IMR-90 (cell line): ENCODE measurements around the gene EVA1C. TPM values are rescaled to one million over a fixed set of nuclear protein-coding genes. Genes with fewer than 3 reads are reported as not detected.
A peak's percentile ranks its signal among the peaks of the same experiment; 100 is the strongest.

ENCODE experiments used
- ATAC-seq: fragments of 200-7000 bp; cut with Tn5 transposase; 2 replicates; pipeline ENCODE4 v1.9.1; 2020; ENCODE audit warnings: low read depth, mild to moderate bottlenecking, moderate library complexity
- BruUV-seq: library from RNA; stranded (reverse); fragments of 400-500 nt; replicated peaks from 2 replicates; lab custom pipeline; 2021; lab: Mats Ljungman, UMichigan
- CTCF ChIA-PET: fragments of 300-600 bp; formaldehyde crosslinking; extraction: SDS; loops from one replicate; lab custom pipeline; 2021; ENCODE audit warnings: antibody characterized with exemption; lab: Yijun Ruan, JAX
- POLR2A ChIA-PET: fragments of 300-600 bp; sonication (Branson Sonifier 250); formaldehyde crosslinking; loops from one replicate; lab custom pipeline; 2022; ENCODE audit warnings: antibody characterized with exemption; ENCODE audit not compliant: unreplicated experiment; lab: Charles Lee
- DNase-seq: peaks from one replicate; pipeline ENCODE4 v3.0.0; 2013
- H2AFZ ChIP-seq: replicated peaks from 2 replicates; pipeline ENCODE3; 2013; ENCODE audit warnings: low read length, mild to moderate bottlenecking; ENCODE audit not compliant: poor library complexity
- H2AK5ac ChIP-seq: 2 replicates; pipeline ENCODE4 v1.6.1; 2013; ENCODE audit warnings: low read depth, low read length, inconsistent platforms
- H2AK9ac ChIP-seq: replicated peaks from 2 replicates; pipeline ENCODE3; 2013; ENCODE audit warnings: mild to moderate bottlenecking, low read depth, low read length, moderate library complexity; ENCODE audit not compliant: poor library complexity
- H2BK120ac ChIP-seq: 2 replicates; pipeline ENCODE4 v1.6.1; 2013; ENCODE audit warnings: low read depth, low read length, inconsistent platforms
- H2BK15ac ChIP-seq: 3 replicates; pipeline ENCODE4 v1.6.1; 2013; ENCODE audit warnings: low read depth, low read length, inconsistent platforms
- H2BK20ac ChIP-seq: 2 replicates; pipeline ENCODE4 v1.6.1; 2013; ENCODE audit warnings: low read depth, mild to moderate bottlenecking, inconsistent platforms, low read length, moderate library complexity
- H2BK5ac ChIP-seq: 2 replicates; pipeline ENCODE4 v1.6.1; 2013; ENCODE audit warnings: mild to moderate bottlenecking, low read depth, low read length, inconsistent platforms; ENCODE audit not compliant: poor library complexity, severe bottlenecking
- H3K14ac ChIP-seq: replicated peaks from 2 replicates; pipeline ENCODE4 v1.6.1; 2013; ENCODE audit warnings: low read depth, low read length, inconsistent platforms
- H3K18ac ChIP-seq: 2 replicates; pipeline ENCODE4 v1.6.1; 2013; ENCODE audit warnings: low read depth, low read length, control low read depth
- H3K23ac ChIP-seq: 2 replicates; pipeline ENCODE4 v1.6.1; 2013; ENCODE audit warnings: low read depth, low read length, inconsistent platforms
- H3K27ac ChIP-seq: 2 replicates; pipeline ENCODE4 v1.5.1; 2013; ENCODE audit warnings: mild to moderate bottlenecking, control low read depth, low read length; ENCODE audit not compliant: insufficient read depth
- H3K27me3 ChIP-seq: 2 replicates; pipeline ENCODE4 v1.6.1; 2013; ENCODE audit warnings: low read length; ENCODE audit not compliant: control insufficient read depth, insufficient read depth
- H3K36me3 ChIP-seq: 2 replicates; pipeline ENCODE4 v1.6.1; 2013; ENCODE audit warnings: low read length, mixed read lengths; ENCODE audit not compliant: control insufficient read depth, insufficient read depth
- H3K4ac ChIP-seq: 2 replicates; pipeline ENCODE4 v1.6.1; 2013; ENCODE audit warnings: low read depth, low read length, inconsistent platforms
- H3K4me1 ChIP-seq: 2 replicates; pipeline ENCODE4 v1.6.1; 2013; ENCODE audit warnings: low read length, mixed read lengths; ENCODE audit not compliant: control insufficient read depth, insufficient read depth
- H3K4me2 ChIP-seq: 2 replicates; pipeline ENCODE4 v1.6.1; 2013; ENCODE audit warnings: low read depth, mild to moderate bottlenecking, control low read depth, low read length, moderate library complexity
- H3K4me3 ChIP-seq: 2 replicates; pipeline ENCODE4 v1.5.1; 2013; ENCODE audit warnings: low read depth, mild to moderate bottlenecking, control low read depth, low read length, moderate library complexity; ENCODE audit not compliant: insufficient read depth
- H3K56ac ChIP-seq: 2 replicates; pipeline ENCODE4 v1.6.1; 2013; ENCODE audit warnings: low read length, inconsistent platforms; ENCODE audit not compliant: insufficient read depth; ENCODE audit errors: extremely low read depth
- H3K79me1 ChIP-seq, 2 experiments: 2 replicates each; pipeline ENCODE4 v1.6.1; 2013; ENCODE audit warnings: low read length in 2 of 2, inconsistent platforms in 1 of 2, low read depth in 1 of 2
- H3K9ac ChIP-seq: 2 replicates; pipeline ENCODE4 v1.6.1; 2013; ENCODE audit warnings: low read depth, low read length, control low read depth
- H3K9me1 ChIP-seq: 2 replicates; pipeline ENCODE4 v1.6.1; 2013; ENCODE audit warnings: low read length, inconsistent platforms; ENCODE audit not compliant: insufficient read depth
- H3K9me3 ChIP-seq: 2 replicates; pipeline ENCODE4 v1.6.1; 2013; ENCODE audit warnings: low read length; ENCODE audit not compliant: control insufficient read depth, insufficient read depth
- H4K20me1 ChIP-seq: 2 replicates; pipeline ENCODE4 v1.6.1; 2013; ENCODE audit warnings: low read length, inconsistent platforms; ENCODE audit not compliant: insufficient read depth
- H4K5ac ChIP-seq: 2 replicates; pipeline ENCODE4 v1.6.1; 2013; ENCODE audit warnings: mild to moderate bottlenecking, low read depth, low read length, control low read depth
- H4K8ac ChIP-seq, 2 experiments: 2 replicates each; pipeline ENCODE4 v1.6.1; 2013; ENCODE audit warnings: low read depth in 2 of 2, low read length in 2 of 2, control low read depth in 1 of 2, inconsistent platforms in 1 of 2
- H4K91ac ChIP-seq: 2 replicates; pipeline ENCODE4 v1.6.1; 2013; ENCODE audit warnings: low read depth, low read length, inconsistent platforms; ENCODE audit not compliant: insufficient read depth
- FOS ChIP-seq: fragments of 150-350 bp; IDR thresholded peaks from 2 replicates; pipeline ENCODE4 v1.6.1; 2016; ENCODE audit warnings: low read depth, low read length
- MAZ ChIP-seq: IDR thresholded peaks from 2 replicates; pipeline ENCODE4 v1.6.1; 2012; ENCODE audit warnings: low read depth, mild to moderate bottlenecking, low read length, improper control_type of control experiment, moderate library complexity, borderline replicate concordance
- MXI1 ChIP-seq: IDR thresholded peaks from 2 replicates; pipeline ENCODE4 v1.6.1; 2012; ENCODE audit warnings: low read depth, mild to moderate bottlenecking, low read length, moderate library complexity, borderline replicate concordance
- POLR2A ChIP-seq: IDR thresholded peaks from 2 replicates; pipeline ENCODE4 v1.6.1; 2012; ENCODE audit warnings: mild to moderate bottlenecking, low read depth, low read length
- SMC3 ChIP-seq: fragments of 150-350 bp; IDR thresholded peaks from 2 replicates; pipeline ENCODE4 v1.6.1; 2016; ENCODE audit warnings: low read depth, mild to moderate bottlenecking, antibody characterized with exemption, low read length, moderate library complexity
- WGBS, 2 experiments: methylation state at CpG; one replicate each; pipeline versions ENCODE4 v1.1.5 to v1.1.7; 2013; ENCODE audit warnings: missing lambda C conversion rate in 2 of 2; ENCODE audit not compliant: insufficient read length in 1 of 2; ENCODE audit errors: extremely low coverage in 2 of 2; 5-methylcytosine and 5-hydroxymethylcytosine counted together
- dilution Hi-C: fragments of 300-500 bp; cut with HindIII; formaldehyde crosslinking; loops from one replicate; pipeline ENCODE4 v1.14.3; 2018; ENCODE audit warnings: low sequenced_read_pairs; ENCODE audit not compliant: unreplicated experiment
- in situ Hi-C: fragments of 300-500 bp; cut with MboI; formaldehyde crosslinking; loops from 3 replicates; pipeline ENCODE4 v1.14.3; 2019; ENCODE audit warnings: low sequenced_read_pairs, inconsistent platforms, mixed read lengths
- intact Hi-C: fragments of 100-400 bp; cut with micrococcal nuclease; formaldehyde crosslinking; loops from 2 replicates; pipeline ENCODE4 v1.10.0; 2022
- polyA plus RNA-seq, 3 experiments: library from polyadenylated mRNA; depleted of rRNA; stranded (reverse); fragments of >200 nt; gene quantifications; 2 replicates each; pipeline ENCODE4 v1.2.3, GENCODE V29; 2012; ENCODE audit warnings: low replicate concordance in 1 of 3
- total RNA-seq: library from RNA; depleted of rRNA; stranded (reverse); fragments of >200 nt; gene quantifications from 2 replicates; pipeline ENCODE4 v1.2.3, GENCODE V29; 2012
- TF ChIP-seq, protein P1 (sequence below): conservative IDR thresholded peaks from 2 replicates; pipeline ENCODE4 v1.5.1; 2012; ENCODE audit warnings: mild to moderate bottlenecking, low read depth, low read length, improper control_type of control experiment

EVA1C gene
- total and polyA plus RNA-seq, 2 of the 4 experiments (the other 2 are of a cell fraction): 0.72 to 1.1 TPM

DNA sequence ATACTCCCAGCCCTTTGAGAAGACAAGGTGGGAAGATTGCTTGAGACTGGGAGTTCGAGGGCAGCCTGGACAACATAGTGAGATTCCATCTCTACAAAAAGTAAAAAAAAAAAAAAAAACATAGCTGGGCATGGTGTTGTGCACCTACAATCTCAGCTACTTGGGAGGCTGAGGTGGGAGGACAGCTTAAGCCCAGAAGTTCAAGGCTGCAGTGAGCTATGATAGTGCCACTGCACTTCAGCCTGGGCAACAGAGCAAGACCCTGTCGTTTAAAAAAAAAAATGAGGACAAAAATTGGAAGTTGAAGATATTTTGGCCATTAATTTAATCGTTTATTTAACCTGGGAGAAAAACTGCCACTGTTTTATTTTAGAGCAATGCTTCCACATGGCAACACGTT lies 20.8 kb upstream of the EVA1C start:
- Histone ChIP-seq H2AK9ac (no peak overlapping the region), H3K4me3 (peak overlapping the region; percentile 95; the same call in 1 of the 2 replicates), H3K4me1 (peaks cover 8% of the 10 kb centered on the region), H2BK15ac (no peak overlapping the region), H2BK120ac (no peak overlapping the region), H3K4ac (no peak overlapping the region), H4K20me1 (peaks cover 42% of the 10 kb centered on the region), H4K91ac (no peak overlapping the region), H3K23ac (peak overlapping the region; percentile 95), H3K79me1 (peaks cover 15 to 56% of the 10 kb centered on the region in 2 experiments; a peak in 3 of 4 replicates), H3K36me3 (peaks cover 5% of the 10 kb centered on the region; the same call in 1 of the 2 replicates), H4K5ac (no peak overlapping the region), H3K9me1 (peaks cover 6% of the 10 kb centered on the region), H2BK20ac (no peak overlapping the region), H3K9ac (peak overlapping the region; percentile 83), H2AFZ (no peak overlapping the region), H3K56ac (no peak overlapping the region), H3K14ac (no peak overlapping the region; the same call in 1 of the 2 replicates), H3K27me3 (no peaks in the 10 kb centered on the region), H2BK5ac (no peak overlapping the region), H3K9me3 (no peaks in the 10 kb centered on the region), H3K4me2 (peak overlapping the region; percentile 95), H3K18ac (no peak overlapping the region), H3K27ac (no peak overlapping the region), H4K8ac (no peak overlapping the region), H2AK5ac (peak overlapping the region; percentile 5)
- WGBS, 2 experiments: 100% methylated on average over 1 of the region's 4 CpGs; no CpG with 5 or more reads in 1 of the 2 experiments
- DNase-seq: no peak
- intact Hi-C loops: no loop called here
- BruUV-seq: no TSS peak
- CTCF ChIA-PET: interaction anchor here (0.6 to 2.1 kb wide), 5 partner anchors 8 to 822 kb away, joined by 3 to 4 read pairs (median 3); no protein-coding TSS in a partner anchor
- ATAC-seq: no peak
- dilution Hi-C loops: no loop called here
- TF ChIP-seq POLR2A (no peak), SMC3 (no peak), FOS (no peak), MAZ (no peak), MXI1 (no peak)
- TF ChIP-seq, protein P1, sequence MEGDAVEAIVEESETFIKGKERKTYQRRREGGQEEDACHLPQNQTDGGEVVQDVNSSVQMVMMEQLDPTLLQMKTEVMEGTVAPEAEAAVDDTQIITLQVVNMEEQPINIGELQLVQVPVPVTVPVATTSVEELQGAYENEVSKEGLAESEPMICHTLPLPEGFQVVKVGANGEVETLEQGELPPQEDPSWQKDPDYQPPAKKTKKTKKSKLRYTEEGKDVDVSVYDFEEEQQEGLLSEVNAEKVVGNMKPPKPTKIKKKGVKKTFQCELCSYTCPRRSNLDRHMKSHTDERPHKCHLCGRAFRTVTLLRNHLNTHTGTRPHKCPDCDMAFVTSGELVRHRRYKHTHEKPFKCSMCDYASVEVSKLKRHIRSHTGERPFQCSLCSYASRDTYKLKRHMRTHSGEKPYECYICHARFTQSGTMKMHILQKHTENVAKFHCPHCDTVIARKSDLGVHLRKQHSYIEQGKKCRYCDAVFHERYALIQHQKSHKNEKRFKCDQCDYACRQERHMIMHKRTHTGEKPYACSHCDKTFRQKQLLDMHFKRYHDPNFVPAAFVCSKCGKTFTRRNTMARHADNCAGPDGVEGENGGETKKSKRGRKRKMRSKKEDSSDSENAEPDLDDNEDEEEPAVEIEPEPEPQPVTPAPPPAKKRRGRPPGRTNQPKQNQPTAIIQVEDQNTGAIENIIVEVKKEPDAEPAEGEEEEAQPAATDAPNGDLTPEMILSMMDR: no peak
- in situ Hi-C loops: loop anchor here (25.0 kb wide), 1 partner anchor 346 kb away; the partner anchor contains the start of gene SYNJ1
- POLR2A ChIA-PET: interaction anchor here (0.6 kb wide), 1 partner anchor 88 kb away, joined by 6 read pairs; no protein-coding TSS in a partner anchor
